ENCODE measurements around the gene UBE2V1.

UBE2V1 gene

GRCh38 chr20:50111829-50112495 lies 988 bp downstream of the UBE2V1 start:
- peak overlapping the region; percentile 100 for H3K4ac ChIP-seq (ENCODE audit: low read depth, low read length)
- H3K23ac ChIP-seq (ENCODE audit: low read length), result no peak overlapping the region
- no peak for DNase-seq
- peaks cover 0 to 8% of the 10 kb centered on the region in 2 experiments for H3K36me3 ChIP-seq (ENCODE audit: control insufficient read depth in 1 of 2, insufficient read depth in 2 of 2, low read length in 2 of 2)
- peak overlapping the region; percentile 77 for H3K4me2 ChIP-seq (ENCODE audit: low read length)
- peak overlapping the region; percentile 81 for H3K27ac ChIP-seq (ENCODE audit: low read depth, low read length)
- peak overlapping the region; percentile 12 for H2BK12ac ChIP-seq (ENCODE audit: low read length)
- no peaks in the 10 kb centered on the region for H3K27me3 ChIP-seq (ENCODE audit: insufficient read depth, low read length)
- peak overlapping the region; percentile 97 for H2BK5ac ChIP-seq (ENCODE audit: low read depth, low read length, poor library complexity)
- peak overlapping the region; percentile 97 for H3K14ac ChIP-seq (ENCODE audit: low read length)
- WGBS (ENCODE audit: extremely low coverage, insufficient coverage, insufficient read length), result no CpG with 5 or more reads among the region's 9 CpGs
- peak overlapping the region; percentile 97 for H2AK5ac ChIP-seq (ENCODE audit: low read length)
- H3K79me1 ChIP-seq (ENCODE audit: low read length), result peaks cover 24% of the 10 kb centered on the region
- H2AFZ ChIP-seq (ENCODE audit: insufficient read depth, low read length, poor library complexity), result peak overlapping the region; percentile 23
- H3K4me1 ChIP-seq (ENCODE audit: control insufficient read depth in 1 of 2, insufficient read depth in 2 of 2, low read length in 2 of 2), result peaks cover 32 to 48% of the 10 kb centered on the region in 2 experiments
- peak overlapping the region; percentile 97 for H3K9ac ChIP-seq (ENCODE audit: low read length)
- H2BK120ac ChIP-seq (ENCODE audit: insufficient read depth, low read length, poor library complexity), result peak overlapping the region; percentile 96
- no peaks in the 10 kb centered on the region for H3K9me3 ChIP-seq (ENCODE audit: insufficient read depth, low read depth, low read length)
- H3K79me2 ChIP-seq (ENCODE audit: control insufficient read depth, insufficient read depth, low read length, poor library complexity), result peaks cover 26% of the 10 kb centered on the region
- H4K12ac ChIP-seq (ENCODE audit: low read depth, low read length), result peak overlapping the region; percentile 6
- peak overlapping the region; percentile 93 for H4K8ac ChIP-seq (ENCODE audit: low read depth, low read length)
- H4K91ac ChIP-seq (ENCODE audit: low read depth, low read length), result peak overlapping the region; percentile 98
- H3K18ac ChIP-seq (ENCODE audit: low read length), result no peak overlapping the region
- H3K4me3 ChIP-seq (ENCODE audit: low read depth, low read length), result peak overlapping the region; percentile 93

DNA sequence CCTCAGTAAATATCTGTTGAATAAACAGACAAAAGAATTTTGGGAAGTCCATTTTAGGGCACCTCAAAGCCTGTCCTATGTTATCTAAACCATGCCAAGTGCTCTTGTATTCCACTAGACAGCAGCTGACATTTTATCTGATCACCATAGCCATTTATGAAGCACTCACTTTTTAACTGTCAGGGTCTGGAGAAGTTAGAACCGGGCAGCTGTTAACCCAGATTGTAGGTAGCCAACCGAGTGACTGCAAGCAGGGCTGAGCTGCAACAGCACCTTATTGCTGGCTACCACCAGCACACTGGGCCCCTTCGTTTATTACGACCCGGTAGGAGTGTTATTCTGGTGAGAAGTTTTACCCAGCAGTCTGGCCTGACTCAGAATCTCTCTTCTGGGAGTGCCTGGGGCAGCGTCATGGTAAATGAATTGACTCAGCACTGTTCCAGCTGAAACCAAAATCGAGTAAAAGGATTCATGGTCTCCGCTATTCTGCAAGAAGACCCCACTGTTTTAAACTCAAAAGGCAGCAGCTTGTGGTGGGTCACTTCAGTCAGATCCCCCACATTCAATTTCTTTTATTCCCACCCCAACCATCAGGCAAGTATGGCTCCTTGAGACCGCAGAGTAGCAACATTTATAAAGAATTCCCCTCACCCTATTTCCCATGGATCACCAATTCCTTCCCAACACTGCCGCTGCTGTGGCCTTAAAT lies 1.7 kb downstream of the UBE2V1 start:
- DNase-seq, result peak; percentile 73 to 74

GRCh38 chr20:50110141-50111047 lies 2.6 kb downstream of the UBE2V1 start:
- Histone ChIP-seq H3K4me1 (ENCODE audit: control insufficient read depth in 1 of 2, insufficient read depth in 2 of 2, low read length in 2 of 2) (peaks cover 36 to 47% of the 10 kb centered on the region in 2 experiments), H3K79me2 (ENCODE audit: control insufficient read depth, insufficient read depth, low read length, poor library complexity) (peaks cover 31% of the 10 kb centered on the region), H2AK5ac (ENCODE audit: low read length) (no peak overlapping the region), H4K8ac (ENCODE audit: low read depth, low read length) (no peak overlapping the region), H3K4me2 (ENCODE audit: low read length) (peak overlapping the region; percentile 2), H3K9ac (ENCODE audit: low read length) (no peak overlapping the region), H3K4me3 (ENCODE audit: low read depth, low read length) (no peak overlapping the region), H3K27ac (ENCODE audit: low read depth, low read length) (peak overlapping the region; percentile 81), H3K18ac (ENCODE audit: low read length) (no peak overlapping the region), H2BK5ac (ENCODE audit: low read depth, low read length, poor library complexity) (peak overlapping the region; percentile 10), H2BK120ac (ENCODE audit: insufficient read depth, low read length, poor library complexity) (no peak overlapping the region), H2AFZ (ENCODE audit: insufficient read depth, low read length, poor library complexity) (no peak overlapping the region), H3K36me3 (ENCODE audit: control insufficient read depth in 1 of 2, insufficient read depth in 2 of 2, low read length in 2 of 2) (peaks cover 0 to 8% of the 10 kb centered on the region in 2 experiments), H3K27me3 (ENCODE audit: insufficient read depth, low read length) (no peaks in the 10 kb centered on the region), H4K91ac (ENCODE audit: low read depth, low read length) (no peak overlapping the region), H3K14ac (ENCODE audit: low read length) (no peak overlapping the region), H3K4ac (ENCODE audit: low read depth, low read length) (peak overlapping the region; percentile 57), H2BK12ac (ENCODE audit: low read length) (no peak overlapping the region), H3K9me3 (ENCODE audit: insufficient read depth, low read depth, low read length) (no peaks in the 10 kb centered on the region), H3K23ac (ENCODE audit: low read length) (no peak overlapping the region), H3K79me1 (ENCODE audit: low read length) (peaks cover 21% of the 10 kb centered on the region), H4K12ac (ENCODE audit: low read depth, low read length) (no peak overlapping the region)
- peak; percentile 81 to 87 for DNase-seq
- no CpG with 5 or more reads among the region's 4 CpGs for WGBS (ENCODE audit: extremely low coverage, insufficient coverage, insufficient read length)

More for the DNA sequence above, 1.7 kb downstream of the UBE2V1 start:
- Histone ChIP-seq H4K12ac (ENCODE audit: low read depth, low read length) (no peak overlapping the region), H3K27me3 (ENCODE audit: insufficient read depth, low read length) (no peaks in the 10 kb centered on the region), H4K91ac (ENCODE audit: low read depth, low read length) (peak overlapping the region; percentile 65), H3K9me3 (ENCODE audit: insufficient read depth, low read depth, low read length) (no peaks in the 10 kb centered on the region), H3K23ac (ENCODE audit: low read length) (no peak overlapping the region), H2BK120ac (ENCODE audit: insufficient read depth, low read length, poor library complexity) (no peak overlapping the region), H3K79me2 (ENCODE audit: control insufficient read depth, insufficient read depth, low read length, poor library complexity) (peaks cover 28% of the 10 kb centered on the region), H3K79me1 (ENCODE audit: low read length) (peaks cover 24% of the 10 kb centered on the region), H3K9ac (ENCODE audit: low read length) (peak overlapping the region; percentile 97), H2BK5ac (ENCODE audit: low read depth, low read length, poor library complexity) (peak overlapping the region; percentile 7), H3K14ac (ENCODE audit: low read length) (no peak overlapping the region), H2AFZ (ENCODE audit: insufficient read depth, low read length, poor library complexity) (no peak overlapping the region), H3K4me2 (ENCODE audit: low read length) (peak overlapping the region; percentile 77), H3K27ac (ENCODE audit: low read depth, low read length) (peak overlapping the region; percentile 81), H3K18ac (ENCODE audit: low read length) (no peak overlapping the region), H2AK5ac (ENCODE audit: low read length) (peak overlapping the region; percentile 46), H2BK12ac (ENCODE audit: low read length) (peak overlapping the region; percentile 61), H3K36me3 (ENCODE audit: control insufficient read depth in 1 of 2, insufficient read depth in 2 of 2, low read length in 2 of 2) (peaks cover 0 to 8% of the 10 kb centered on the region in 2 experiments), H3K4ac (ENCODE audit: low read depth, low read length) (peak overlapping the region; percentile 100), H3K4me1 (ENCODE audit: control insufficient read depth in 1 of 2, insufficient read depth in 2 of 2, low read length in 2 of 2) (peaks cover 36 to 48% of the 10 kb centered on the region in 2 experiments), H4K8ac (ENCODE audit: low read depth, low read length) (no peak overlapping the region), H3K4me3 (ENCODE audit: low read depth, low read length) (peak overlapping the region; percentile 32)
- WGBS (ENCODE audit: extremely low coverage, insufficient coverage, insufficient read length), result no CpG with 5 or more reads among the region's 10 CpGs
